Colonic mucosa (tissue), 4 donors: Measurements from ENCODE around the gene ANKRD65. TPM values are rescaled to one million over a fixed set of nuclear protein-coding genes. Genes with fewer than 3 reads are reported as not detected.

Source experiments
- DNase-seq: peaks from one replicate; pipeline ENCODE4 v3.0.0-alpha.2; 2020
- H3K27ac ChIP-seq: fragments of 200-600 bp; one replicate; pipeline ENCODE4 v1.8.0; 2021
- H3K27me3 ChIP-seq: fragments of 200-600 bp; one replicate; pipeline ENCODE4 v1.8.0; 2021
- H3K36me3 ChIP-seq: fragments of 200-600 bp; one replicate; pipeline ENCODE4 v1.8.0; 2021
- H3K4me1 ChIP-seq: fragments of 200-600 bp; one replicate; pipeline ENCODE4 v1.8.0; 2021; ENCODE audit warnings: mild to moderate bottlenecking
- H3K4me3 ChIP-seq: fragments of 200-600 bp; one replicate; pipeline ENCODE4 v1.8.0; 2021
- H3K9ac ChIP-seq, 2 donors: one replicate each; pipeline ENCODE4 v1.7.0; 2013; ENCODE audit warnings: control low read depth in 2 of 2, low read depth in 2 of 2, low read length in 2 of 2
- H3K9me3 ChIP-seq: fragments of 200-600 bp; one replicate; pipeline ENCODE4 v1.8.0; 2021
- intact Hi-C: fragments of 100-400 bp; cut with DNase I; formaldehyde crosslinking; loops from one replicate; pipeline ENCODE4 v1.14.1; 2022
- total RNA-seq, 2 donors: library from RNA; stranded (reverse); fragmentation: NEBNext Ultra II Directional in 1 of 2; extraction: Animal tissue kit (Norgen Biotek cat#: 25700) in 1 of 2; gene quantifications; one replicate each; pipeline ENCODE4 v1.2.1, GENCODE V29; 2021
- TF ChIP-seq, protein P1 (sequence below): fragments of 200-600 bp; IDR thresholded peaks from one replicate; pipeline ENCODE4 v1.8.0; 2022; ENCODE audit warnings: antibody characterized with exemption, mild to moderate bottlenecking
- donor health status: healthy.
- donor health status: DM: no; HTN: no; CAD: no.
- donor health status: DM: no; HTN: no; CAD: no.

The ANKRD65 gene
- total RNA-seq, 2 donors from 2014 or later = 0.57 to 2.0 TPM

DNA sequence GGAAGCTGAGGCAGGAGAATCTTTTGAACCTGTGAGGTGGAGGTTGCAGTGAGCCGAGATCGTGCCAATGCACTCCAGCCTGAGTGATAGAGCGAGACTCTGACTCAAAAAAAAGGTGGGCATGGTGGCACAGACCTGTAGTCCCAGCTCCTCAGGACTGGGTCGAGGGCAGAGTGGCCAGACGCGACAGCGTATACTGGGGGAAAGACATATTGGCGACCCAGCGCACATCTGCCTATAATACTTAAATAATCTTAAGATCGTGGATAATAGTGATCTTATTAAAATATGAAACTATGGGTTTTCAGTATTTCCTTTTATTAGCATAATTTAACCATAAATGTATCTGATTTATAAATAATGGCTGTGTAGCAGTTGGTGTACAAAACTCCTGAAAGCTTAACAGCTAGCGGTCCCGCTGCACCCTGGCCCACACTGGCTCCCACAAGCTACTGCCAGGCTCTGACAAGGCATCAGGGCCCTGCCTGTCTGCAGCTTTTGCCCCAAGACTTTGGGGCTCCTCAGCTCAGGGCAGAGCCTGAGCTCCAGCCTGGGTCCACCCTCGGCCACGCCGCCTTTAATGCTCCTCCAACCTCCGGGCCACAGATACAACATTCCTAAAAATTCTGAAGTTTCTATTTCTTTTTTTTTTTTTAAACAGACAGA, 43.4 kb downstream of the ANKRD65 start:
- Histone ChIP-seq H3K27me3 (no peaks in the 10 kb centered on the region), H3K9ac (no peak overlapping the region), H3K36me3 (no peaks in the 10 kb centered on the region), H3K4me3 (no peak overlapping the region), H3K27ac (no peak overlapping the region), H3K9me3 (no peaks in the 10 kb centered on the region), H3K4me1 (peaks cover 17% of the 10 kb centered on the region)
- TF ChIP-seq, protein P1, sequence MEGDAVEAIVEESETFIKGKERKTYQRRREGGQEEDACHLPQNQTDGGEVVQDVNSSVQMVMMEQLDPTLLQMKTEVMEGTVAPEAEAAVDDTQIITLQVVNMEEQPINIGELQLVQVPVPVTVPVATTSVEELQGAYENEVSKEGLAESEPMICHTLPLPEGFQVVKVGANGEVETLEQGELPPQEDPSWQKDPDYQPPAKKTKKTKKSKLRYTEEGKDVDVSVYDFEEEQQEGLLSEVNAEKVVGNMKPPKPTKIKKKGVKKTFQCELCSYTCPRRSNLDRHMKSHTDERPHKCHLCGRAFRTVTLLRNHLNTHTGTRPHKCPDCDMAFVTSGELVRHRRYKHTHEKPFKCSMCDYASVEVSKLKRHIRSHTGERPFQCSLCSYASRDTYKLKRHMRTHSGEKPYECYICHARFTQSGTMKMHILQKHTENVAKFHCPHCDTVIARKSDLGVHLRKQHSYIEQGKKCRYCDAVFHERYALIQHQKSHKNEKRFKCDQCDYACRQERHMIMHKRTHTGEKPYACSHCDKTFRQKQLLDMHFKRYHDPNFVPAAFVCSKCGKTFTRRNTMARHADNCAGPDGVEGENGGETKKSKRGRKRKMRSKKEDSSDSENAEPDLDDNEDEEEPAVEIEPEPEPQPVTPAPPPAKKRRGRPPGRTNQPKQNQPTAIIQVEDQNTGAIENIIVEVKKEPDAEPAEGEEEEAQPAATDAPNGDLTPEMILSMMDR = no peak
- intact Hi-C loops = no loop called here
- no peak for DNase-seq

DNA sequence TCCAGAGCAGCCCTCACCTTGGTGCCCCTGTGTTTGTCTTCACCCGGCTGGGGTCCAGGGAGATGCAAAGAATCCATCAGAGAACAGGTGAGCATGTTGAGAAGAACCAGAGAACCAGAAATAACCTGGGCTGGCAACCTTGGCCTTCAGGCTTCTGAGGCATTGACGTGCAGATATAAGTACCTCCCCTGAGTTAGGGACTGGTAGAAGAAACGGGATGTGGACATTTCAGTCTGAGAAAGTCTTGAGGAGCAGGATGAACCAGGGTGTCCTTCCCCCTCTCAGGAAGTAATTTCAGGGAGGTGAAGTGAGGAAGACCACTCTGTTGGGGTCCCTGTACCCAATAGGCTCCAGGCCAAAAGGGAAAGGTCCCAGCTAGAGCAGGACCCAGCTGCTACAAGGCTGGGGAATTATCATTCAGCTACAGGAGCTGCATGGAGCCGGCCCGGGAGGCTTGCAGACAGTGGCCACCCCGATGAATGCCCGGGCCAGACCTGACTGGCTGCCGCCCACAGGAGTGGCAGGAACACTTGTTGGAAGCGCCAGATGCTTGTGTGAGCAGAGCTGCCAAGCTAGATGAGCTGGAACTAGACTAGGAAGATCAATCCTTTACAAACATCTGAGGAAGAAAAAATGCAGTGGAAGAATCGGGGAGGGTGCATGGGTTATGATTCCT, 44.4 kb downstream of the ANKRD65 start:
- Histone ChIP-seq H3K9me3 (no peaks in the 10 kb centered on the region), H3K4me3 (no peak overlapping the region), H3K27me3 (no peaks in the 10 kb centered on the region), H3K4me1 (peaks cover 23% of the 10 kb centered on the region), H3K36me3 (no peaks in the 10 kb centered on the region), H3K9ac (no peak overlapping the region), H3K27ac (no peak overlapping the region)
- TF ChIP-seq, protein P1 = no peak
- intact Hi-C loops = no loop called here
- DNase-seq = no peak

- intact Hi-C loops = no loop called here
- peak; percentile 98 for DNase-seq
- TF ChIP-seq, protein P1 = no peak
- Histone ChIP-seq H3K36me3 (no peaks in the 10 kb centered on the region), H3K9me3 (no peaks in the 10 kb centered on the region), H3K4me3 (peak within 1 kb of the TSS; percentile 75), H3K9ac (peak within 1 kb of the TSS; percentile 87 to 98), H3K4me1 (peaks cover 23% of the 10 kb centered on the region), H3K27ac (peak within 1 kb of the TSS; percentile 76), H3K27me3 (no peaks in the 10 kb centered on the region)
Observed at GRCh38 chr1:1374929-1375662, 46.0 kb downstream of the ANKRD65 start, which contains the start of gene AURKAIP1. TSS of gene AURKAIP1 (minus strand) at chr1:1375207. CDS start at chr1:1374756, 451 bp downstream.

DNA sequence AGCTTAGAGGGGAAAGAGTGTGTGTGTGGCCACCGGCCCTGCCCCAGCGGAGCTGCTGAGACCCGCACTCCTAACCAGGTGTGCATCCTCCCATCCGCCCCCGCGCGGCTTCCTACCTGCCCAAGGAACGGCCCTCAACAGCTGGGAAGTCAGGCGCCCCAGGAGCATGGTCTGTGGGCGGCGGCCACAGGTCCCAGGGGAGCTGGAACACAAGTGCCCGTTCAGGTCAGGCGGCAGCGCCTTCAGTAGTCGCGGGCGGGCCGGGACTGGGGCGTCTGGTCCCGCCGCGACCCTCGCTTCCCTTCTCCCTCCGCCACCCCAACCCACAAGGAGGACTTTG, 46.5 kb downstream of the ANKRD65 start:
- Histone ChIP-seq H3K4me1 (peaks cover 23% of the 10 kb centered on the region), H3K4me3 (peak overlapping the region; percentile 75), H3K9ac (peak overlapping the region; percentile 87 to 98), H3K9me3 (no peaks in the 10 kb centered on the region), H3K27me3 (no peaks in the 10 kb centered on the region), H3K36me3 (no peaks in the 10 kb centered on the region), H3K27ac (peak overlapping the region; percentile 76)
- DNase-seq = no peak
- TF ChIP-seq, protein P1 = no peak
- intact Hi-C loops = no loop called here

GRCh38 chr1:1373815-1374588, 47.1 kb downstream of the ANKRD65 start:
- Histone ChIP-seq H3K36me3 (no peaks in the 10 kb centered on the region), H3K27ac (no peak overlapping the region), H3K27me3 (no peaks in the 10 kb centered on the region), H3K9me3 (no peaks in the 10 kb centered on the region), H3K9ac (peak overlapping the region; percentile 87 to 98), H3K4me3 (peak overlapping the region; percentile 75), H3K4me1 (peaks cover 23% of the 10 kb centered on the region)
- intact Hi-C loops = no loop called here
- TF ChIP-seq, protein P1 = no peak
- DNase-seq = no peak
